H9 (cell line): ENCODE data around the gene CTIF. TPM values are rescaled to one million over a fixed set of nuclear protein-coding genes. Genes with fewer than 3 reads are reported as not detected.

Experiments used
- DNase-seq: peaks from one replicate; pipeline ENCODE4 v3.0.0-alpha.2; 2017
- H2AFZ ChIP-seq: one replicate; pipeline ENCODE4 v1.6.1; 2013; ENCODE audit warnings: mild to moderate bottlenecking, low read length, control low read depth, moderate library complexity
- H2AK5ac ChIP-seq: 2 replicates; pipeline ENCODE4 v1.6.1; 2013; ENCODE audit warnings: low read length, control low read depth, mixed read lengths; ENCODE audit not compliant: insufficient read length
- H2BK120ac ChIP-seq: one replicate; pipeline ENCODE4 v1.6.1; 2013; ENCODE audit warnings: low read depth, mild to moderate bottlenecking, low read length, control low read depth, inconsistent platforms; ENCODE audit not compliant: poor library complexity, severe bottlenecking
- H2BK12ac ChIP-seq: 2 replicates; pipeline ENCODE4 v1.6.1; 2013; ENCODE audit warnings: low read length, control low read depth, mixed read lengths, low read depth; ENCODE audit not compliant: insufficient read length
- H2BK15ac ChIP-seq: 2 replicates; pipeline ENCODE4 v1.6.1; 2013; ENCODE audit warnings: low read depth, low read length, control low read depth
- H2BK20ac ChIP-seq: one replicate; pipeline ENCODE4 v1.6.1; 2013; ENCODE audit warnings: low read depth, mild to moderate bottlenecking, low read length, control low read depth, inconsistent platforms; ENCODE audit not compliant: poor library complexity, severe bottlenecking
- H2BK5ac ChIP-seq: 2 replicates; pipeline ENCODE4 v1.6.1; 2013; ENCODE audit warnings: low read length, control low read depth, mixed read lengths; ENCODE audit not compliant: insufficient read length
- H3K14ac ChIP-seq: 2 replicates; pipeline ENCODE4 v1.6.1; 2013; ENCODE audit warnings: low read length, control low read depth; ENCODE audit not compliant: insufficient read depth
- H3K18ac ChIP-seq: 2 replicates; pipeline ENCODE4 v1.6.1; 2013; ENCODE audit warnings: low read depth, mild to moderate bottlenecking, mixed read lengths, low read length, control low read depth; ENCODE audit not compliant: insufficient read length
- H3K23ac ChIP-seq: 2 replicates; pipeline ENCODE4 v1.6.1; 2013; ENCODE audit warnings: low read length, control low read depth, mixed read lengths, low read depth; ENCODE audit not compliant: insufficient read length
- H3K23me2 ChIP-seq: 2 replicates; pipeline ENCODE4 v1.6.1; 2013; ENCODE audit warnings: low read depth, mild to moderate bottlenecking, mixed read lengths, low read length, control low read depth; ENCODE audit not compliant: insufficient read length, poor library complexity, severe bottlenecking
- H3K27ac ChIP-seq: 2 replicates; pipeline ENCODE4 v1.5.1; 2013; ENCODE audit warnings: low read length, control low read depth, mixed read lengths, low read depth; ENCODE audit not compliant: insufficient read length
- H3K27me3 ChIP-seq: 2 replicates; pipeline ENCODE4 v1.6.1; 2013; ENCODE audit warnings: low read length, control low read depth, inconsistent platforms; ENCODE audit not compliant: insufficient read depth
- H3K4ac ChIP-seq: 2 replicates; pipeline ENCODE4 v1.6.1; 2013; ENCODE audit warnings: low read depth, mild to moderate bottlenecking, control low read depth, inconsistent platforms, low read length, moderate library complexity
- H3K4me1 ChIP-seq: 2 replicates; pipeline ENCODE4 v1.6.1; 2013; ENCODE audit warnings: low read length, control low read depth, inconsistent platforms; ENCODE audit not compliant: insufficient read depth
- H3K4me2 ChIP-seq: 2 replicates; pipeline ENCODE4 v1.6.1; 2013; ENCODE audit warnings: low read length, control low read depth, mixed read lengths; ENCODE audit not compliant: insufficient read length, insufficient read depth
- H3K56ac ChIP-seq: 2 replicates; pipeline ENCODE4 v1.6.1; 2013; ENCODE audit warnings: low read depth, mild to moderate bottlenecking, mixed read lengths, low read length, control low read depth; ENCODE audit not compliant: insufficient read length
- H3K79me1 ChIP-seq: 2 replicates; pipeline ENCODE4 v1.6.1; 2013; ENCODE audit warnings: low read depth, mild to moderate bottlenecking, moderate library complexity, low read length, control low read depth, inconsistent platforms; ENCODE audit not compliant: insufficient read depth, poor library complexity, severe bottlenecking
- H3K79me2 ChIP-seq: 2 replicates; pipeline ENCODE4 v1.6.1; 2013; ENCODE audit warnings: low read length, control low read depth, inconsistent platforms; ENCODE audit not compliant: insufficient read depth
- H3K9ac ChIP-seq: 2 replicates; pipeline ENCODE4 v1.6.1; 2013; ENCODE audit warnings: low read length, control low read depth, mixed read lengths; ENCODE audit not compliant: insufficient read length; ENCODE audit errors: extremely low read depth
- H3K9me3 ChIP-seq: one replicate; pipeline ENCODE4 v1.6.1; 2013; ENCODE audit warnings: low read depth, low read length, inconsistent platforms; ENCODE audit not compliant: control insufficient read depth
- H3T11ph ChIP-seq: one replicate; pipeline ENCODE4 v1.6.1; 2013; ENCODE audit warnings: mild to moderate bottlenecking, low read length, control low read depth, inconsistent platforms
- H4K20me1 ChIP-seq: one replicate; pipeline ENCODE4 v1.6.1; 2013; ENCODE audit not compliant: control insufficient read depth, insufficient read length, insufficient read depth
- H4K5ac ChIP-seq: 2 replicates; pipeline ENCODE4 v1.6.1; 2013; ENCODE audit warnings: low read depth, mild to moderate bottlenecking, mixed read lengths, low read length, control low read depth; ENCODE audit not compliant: insufficient read length
- H4K8ac ChIP-seq: replicated peaks from 2 replicates; pipeline ENCODE4 v1.6.1; 2013; ENCODE audit warnings: low read length, control low read depth, mixed read lengths, low read depth; ENCODE audit not compliant: insufficient read length
- H4K91ac ChIP-seq: 2 replicates; pipeline ENCODE4 v1.6.1; 2013; ENCODE audit warnings: low read depth, mild to moderate bottlenecking, moderate library complexity, mixed read lengths, low read length, control low read depth; ENCODE audit not compliant: insufficient read length
- H3K27ac Mint-ChIP-seq, 3 experiments: 2 replicates in 2 of 3; 3 replicates in 1 of 3; pipeline ENCODE4 v1.8.0; 2020 to 2021; ENCODE audit warnings: mixed read lengths in 3 of 3, mild to moderate bottlenecking in 1 of 3, moderate library complexity in 1 of 3
- H3K27me3 Mint-ChIP-seq: 2 replicates; pipeline ENCODE4 v1.8.0; 2021; ENCODE audit warnings: low read depth, mild to moderate bottlenecking, moderate library complexity, mixed read lengths
- H3K36me3 Mint-ChIP-seq, 3 experiments: 2 replicates in 2 of 3; 3 replicates in 1 of 3; pipeline ENCODE4 v1.8.0; 2020 to 2021; ENCODE audit warnings: low read depth in 3 of 3, mixed read lengths in 3 of 3; ENCODE audit not compliant: insufficient read depth in 1 of 3
- H3K4me1 Mint-ChIP-seq, 2 experiments: 2 replicates each; pipeline ENCODE4 v1.8.0; 2020; ENCODE audit warnings: mixed read lengths in 2 of 2
- H3K4me3 Mint-ChIP-seq, 2 experiments: 2 replicates in 1 of 2; 3 replicates in 1 of 2; pipeline ENCODE4 v1.8.0; 2020 to 2021; ENCODE audit warnings: mild to moderate bottlenecking in 2 of 2, mixed read lengths in 2 of 2, moderate library complexity in 1 of 2
- H3K9me3 Mint-ChIP-seq, 2 experiments: 2 replicates in 1 of 2; 3 replicates in 1 of 2; pipeline ENCODE4 v1.8.0; 2020; ENCODE audit warnings: mild to moderate bottlenecking in 2 of 2, mixed read lengths in 2 of 2, moderate library complexity in 1 of 2
- CTCF ChIP-seq: fragments of 200-600 bp; sonication (generic); conservative IDR thresholded peaks from 3 replicates; pipeline ENCODE4 v1.8.0; 2021; ENCODE audit warnings: antibody characterized with exemption, mild to moderate bottlenecking
- WGBS: extraction: QIAGEN DNeasy Blood & Tissue Kit; methylation state at CpG from one replicate; pipeline ENCODE4 v1.1.7; 2013; ENCODE audit warnings: missing lambda C conversion rate, low lambda C conversion rate, mixed read lengths; ENCODE audit not compliant: insufficient read length; ENCODE audit errors: extremely low coverage; 5-methylcytosine and 5-hydroxymethylcytosine counted together
- total RNA-seq: library from RNA; stranded (reverse); gene quantifications from 2 replicates; pipeline ENCODE4 v1.2.1, GENCODE V29; 2021

Gene CTIF
- total RNA-seq, 1 experiment from 2014 or later = 15.8 TPM

DNA sequence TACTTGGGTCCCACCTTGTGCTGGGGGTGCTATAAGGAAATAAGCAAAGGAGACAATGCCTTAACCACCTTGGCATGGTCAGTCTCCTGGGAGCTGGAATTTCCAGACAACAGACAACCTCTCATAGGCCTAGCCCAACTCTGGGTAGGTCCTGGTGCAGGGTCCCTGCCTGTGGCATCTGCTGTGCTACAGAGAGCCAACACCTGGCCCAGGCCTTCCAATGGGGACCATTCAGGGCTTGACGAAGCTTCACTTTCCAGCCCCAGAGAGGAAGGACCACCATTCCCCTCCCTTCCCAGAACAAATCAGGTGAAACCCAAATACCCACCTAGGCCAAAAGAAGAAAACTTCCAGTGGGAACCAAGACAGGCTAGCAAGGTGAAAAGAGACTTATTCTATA lies 329.1 kb downstream of the CTIF start:
- no peak overlapping the region for H3K18ac ChIP-seq

More for the DNA sequence above, 329.1 kb downstream of the CTIF start:
- no peaks in the 10 kb centered on the region for H3K27me3 ChIP-seq
- peaks cover 9% of the 10 kb centered on the region for H3K27me3 Mint-ChIP-seq
- H3T11ph ChIP-seq = no peak overlapping the region
- no peak overlapping the region for H3K4ac ChIP-seq
- no peak overlapping the region for H2BK15ac ChIP-seq
- no peak overlapping the region for H2BK5ac ChIP-seq
- H3K23ac ChIP-seq = no peak overlapping the region
- H3K4me3 Mint-ChIP-seq = no peak overlapping the region
- no CpG with 5 or more reads among the region's 1 CpG for WGBS
- no peak overlapping the region for H3K27ac ChIP-seq
- H4K8ac ChIP-seq = no peak overlapping the region
- no peak overlapping the region for H3K4me2 ChIP-seq
- no peak overlapping the region for H3K9ac ChIP-seq
- no peak overlapping the region for H3K14ac ChIP-seq
- H3K36me3 Mint-ChIP-seq = no peaks in the 10 kb centered on the region; a peak in 1 of 7 replicates
- no peak overlapping the region for H2BK120ac ChIP-seq
- H2BK20ac ChIP-seq = no peak overlapping the region
- no peak for TF ChIP-seq CTCF
- H4K5ac ChIP-seq = no peak overlapping the region
- H3K9me3 Mint-ChIP-seq = 0 out of 5 replicates have a peak, but pooled peaks cover 0 to 2% of the 10 kb centered on the region in 2 experiments
- H3K9me3 ChIP-seq = no peaks in the 10 kb centered on the region
- no peaks in the 10 kb centered on the region for H3K79me1 ChIP-seq
- peaks cover 8 to 14% of the 10 kb centered on the region in 2 experiments for H3K4me1 Mint-ChIP-seq
- H3K56ac ChIP-seq = no peak overlapping the region
- no peak overlapping the region for H2BK12ac ChIP-seq
- H2AK5ac ChIP-seq = no peak overlapping the region
- H2AFZ ChIP-seq = no peak overlapping the region
- H4K91ac ChIP-seq = no peak overlapping the region
- no peaks in the 10 kb centered on the region for H3K79me2 ChIP-seq
- DNase-seq = no peak
- no peaks in the 10 kb centered on the region for H4K20me1 ChIP-seq
- no peaks in the 10 kb centered on the region for H3K23me2 ChIP-seq
- H3K4me1 ChIP-seq = no peaks in the 10 kb centered on the region
- H3K27ac Mint-ChIP-seq = no peak overlapping the region
